HL-60 (cell line): ENCODE data around the gene TIMD4.

Experiments used
- CTCF ChIP-seq: IDR thresholded peaks from one replicate; pipeline ENCODE4 v1.5.1; 2011; ENCODE audit warnings: low read length, control low read depth, inconsistent platforms; ENCODE audit not compliant: insufficient read depth
- GABPA ChIP-seq: IDR thresholded peaks from 2 replicates; pipeline ENCODE4 v1.6.1; 2012; ENCODE audit warnings: low read depth
- POLR2AphosphoS5 ChIP-seq: IDR thresholded peaks from 2 replicates; pipeline ENCODE4 v1.6.1; 2012; ENCODE audit warnings: low read depth
- REST ChIP-seq: IDR thresholded peaks from 2 replicates; pipeline ENCODE4 v1.6.1; 2012; ENCODE audit warnings: low read depth; ENCODE audit not compliant: insufficient replicate concordance
- SPI1 ChIP-seq: IDR thresholded peaks from 2 replicates; pipeline ENCODE4 v1.6.1; 2012; ENCODE audit warnings: low read depth, mild to moderate bottlenecking, borderline replicate concordance

GRCh38 chr5:156907667-156908066 lies 55.4 kb downstream of the TIMD4 start:
- TF ChIP-seq POLR2AphosphoS5 (no peak), CTCF (no peak), GABPA (no peak), REST (no peak), SPI1 (no peak)
